A673 (cell line): ENCODE data around the gene FGFR3.

Source experiments
- CTCF ChIP-seq: fragments of 300-800, 200-600 bp; sonication (generic); conservative IDR thresholded peaks from 2 replicates; pipeline ENCODE4 v1.5.1; 2017; ENCODE audit warnings: low read depth, mild to moderate bottlenecking, antibody characterized with exemption, low read length, moderate library complexity, mixed read lengths
- EZH2 ChIP-seq: fragments of 200-600 bp; sonication (generic); IDR thresholded peaks from 2 replicates; pipeline ENCODE4 v1.6.1; 2017; ENCODE audit warnings: borderline replicate concordance, low read depth, mild to moderate bottlenecking, mixed read lengths, antibody characterized with exemption, low read length; ENCODE audit not compliant: poor library complexity, severe bottlenecking

GRCh38 chr4:1787411-1788077, 5.5 kb upstream of the FGFR3 start:
- no peak for TF ChIP-seq CTCF
- TF ChIP-seq EZH2, result no peak
